HG02798 (cell line): Measurements from ENCODE around the gene DEPDC5.

Source experiments
- ATAC-seq: cut with Tn5 transposase; IDR thresholded peaks from one replicate; pipeline ENCODE4 v1.9.1; 2021; ENCODE audit warnings: mild to moderate bottlenecking; ENCODE audit not compliant: unreplicated experiment, poor library complexity

DEPDC5 gene

DNA sequence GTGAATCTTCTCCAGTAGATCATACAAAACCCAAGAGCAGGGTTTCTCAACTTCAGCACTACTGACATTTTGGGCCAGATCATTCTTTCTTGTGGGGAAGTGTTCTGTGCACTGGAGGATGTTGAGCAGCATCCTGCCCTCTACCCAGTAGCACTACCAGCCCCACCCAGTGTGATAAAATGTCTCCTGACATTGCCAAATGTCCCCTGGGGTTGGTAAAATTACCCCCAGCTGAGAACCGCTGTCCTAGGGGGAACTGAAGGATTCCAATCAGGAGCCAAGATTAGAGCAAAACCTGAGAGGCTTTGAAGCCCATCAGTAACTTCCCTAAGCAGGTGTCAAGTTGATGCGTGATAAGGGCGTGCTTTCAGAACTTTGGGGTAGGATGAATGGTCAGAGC, 129.2 kb downstream of the DEPDC5 start:
- no peak for ATAC-seq

DNA sequence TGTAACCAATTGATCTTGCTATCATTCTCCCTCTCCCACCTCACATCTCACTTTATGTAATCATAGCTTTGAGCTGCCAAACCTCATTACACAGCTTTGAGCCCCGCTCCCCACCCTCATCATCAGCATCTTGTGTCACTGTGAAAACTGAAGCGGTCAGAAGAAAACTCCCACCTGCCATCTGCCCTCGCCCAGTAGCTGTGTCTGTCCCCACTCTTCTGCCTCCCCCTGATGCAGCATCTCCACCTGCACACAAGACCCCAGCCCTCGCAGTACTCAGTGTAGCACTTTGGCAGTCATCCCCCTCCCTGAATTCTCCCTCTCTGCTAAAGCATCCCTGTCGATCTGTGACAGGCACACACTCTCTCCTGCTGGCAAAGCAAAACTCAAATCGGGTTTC, 130.2 kb downstream of the DEPDC5 start:
- no peak for ATAC-seq

- no peak for ATAC-seq
Observed at GRCh38 chr22:31891366-31892079, 137.7 kb downstream of the DEPDC5 start.

GRCh38 chr22:31892080-31892433, 138.2 kb downstream of the DEPDC5 start:
- no peak for ATAC-seq

DNA sequence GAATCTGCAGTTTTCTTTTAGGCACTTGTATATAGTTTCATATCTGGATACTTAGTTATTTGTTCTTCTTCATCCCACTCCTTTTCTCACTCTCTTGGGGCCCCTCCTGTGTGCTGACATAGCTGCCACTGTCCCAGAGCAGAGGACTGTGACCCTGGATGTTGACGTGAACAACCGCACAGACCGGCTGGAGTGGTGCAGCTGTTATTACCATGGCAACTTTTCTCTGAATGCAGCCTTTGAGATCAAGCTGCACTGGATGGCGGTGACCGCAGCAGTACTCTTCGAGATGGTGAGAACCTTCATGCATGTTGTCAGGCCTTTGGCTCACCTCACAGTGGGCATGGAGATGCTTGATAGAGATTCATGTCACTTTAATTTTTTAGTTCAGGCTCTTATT, 139.6 kb downstream of the DEPDC5 start:
- ATAC-seq: no peak

DNA sequence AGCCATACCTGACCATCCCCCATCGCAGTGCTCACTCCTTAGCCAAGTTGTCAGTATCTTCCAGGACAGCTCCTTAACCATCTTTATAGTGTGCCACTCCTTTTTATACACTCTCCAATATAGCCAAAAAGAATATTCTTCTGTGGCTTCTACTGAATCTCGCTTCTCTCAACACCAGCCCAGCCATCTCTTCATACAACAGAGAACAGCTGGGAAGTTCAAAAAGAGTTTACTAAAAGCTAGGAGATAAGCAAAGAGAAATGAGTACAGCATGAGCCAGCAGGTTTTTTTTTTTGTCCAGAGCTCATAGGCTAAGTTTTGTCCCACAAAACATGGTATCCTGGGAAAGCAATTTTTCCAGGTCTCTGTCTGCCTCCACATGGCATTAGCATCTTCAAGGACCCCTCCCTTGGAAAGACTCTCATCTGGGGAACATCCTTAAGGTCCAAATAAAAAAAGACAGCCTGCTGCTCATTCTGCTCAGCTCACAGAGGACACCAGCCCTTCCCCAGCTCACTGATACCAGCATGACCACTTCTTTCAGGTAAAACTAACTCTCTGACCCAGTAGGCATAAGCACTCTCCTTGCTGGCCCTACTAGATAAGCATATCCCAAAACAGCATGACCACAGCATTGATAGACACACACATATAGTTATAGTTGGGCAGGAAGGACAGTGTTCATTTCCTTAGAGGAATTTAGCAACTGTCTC, 141.7 kb downstream of the DEPDC5 start:
- ATAC-seq: no peak

GRCh38 chr22:31896472-31896871, 142.7 kb downstream of the DEPDC5 start:
- ATAC-seq: no peak

DNA sequence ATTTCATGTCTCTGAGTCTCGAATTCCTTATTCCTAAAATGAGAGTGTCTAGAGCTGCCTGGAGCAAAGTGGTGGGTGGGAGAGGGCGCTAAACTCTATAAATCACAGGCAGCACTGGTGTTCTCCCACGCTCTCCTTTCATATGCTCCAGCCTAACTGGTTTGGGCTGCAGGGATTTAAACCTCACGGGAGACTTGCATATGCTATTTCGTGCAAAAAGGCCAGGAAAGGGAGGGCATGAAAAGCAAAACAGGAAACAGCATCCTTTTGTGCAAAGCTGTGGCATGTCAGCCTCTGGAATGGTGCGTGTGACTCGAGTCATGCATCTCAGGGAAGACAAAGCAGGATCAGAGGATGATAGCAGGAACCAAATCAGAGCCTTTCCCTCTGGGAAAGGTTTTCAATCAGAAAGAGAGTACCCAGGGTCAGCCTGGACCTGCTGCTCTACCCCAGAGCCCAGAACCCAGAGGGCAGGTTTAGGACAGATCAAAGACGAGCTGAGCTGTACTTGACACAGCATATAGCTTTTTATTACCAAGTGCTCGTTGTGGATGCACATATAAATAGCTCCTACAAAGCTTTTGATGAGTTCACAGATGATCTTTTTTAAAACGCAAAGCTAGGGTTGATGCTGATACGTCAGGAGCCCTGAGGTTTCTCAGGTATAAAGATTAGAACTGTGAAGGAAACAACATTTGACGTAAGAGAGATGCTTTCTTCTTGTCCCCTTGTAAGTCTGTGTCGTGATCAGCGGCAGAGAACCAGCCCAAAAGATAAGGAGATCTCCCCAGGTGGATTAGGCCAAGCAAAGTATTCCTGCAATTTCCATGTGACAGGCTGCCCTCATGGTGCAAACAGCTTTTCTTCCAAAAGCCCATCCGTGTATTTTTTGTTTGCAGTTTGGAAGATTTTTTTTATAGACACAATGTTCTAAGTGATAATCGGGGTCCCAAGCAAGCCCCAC, 144.3 kb downstream of the DEPDC5 start:
- no peak for ATAC-seq

- ATAC-seq: no peak
Observed at GRCh38 chr22:31898926-31899325, 145.1 kb downstream of the DEPDC5 start.

DNA sequence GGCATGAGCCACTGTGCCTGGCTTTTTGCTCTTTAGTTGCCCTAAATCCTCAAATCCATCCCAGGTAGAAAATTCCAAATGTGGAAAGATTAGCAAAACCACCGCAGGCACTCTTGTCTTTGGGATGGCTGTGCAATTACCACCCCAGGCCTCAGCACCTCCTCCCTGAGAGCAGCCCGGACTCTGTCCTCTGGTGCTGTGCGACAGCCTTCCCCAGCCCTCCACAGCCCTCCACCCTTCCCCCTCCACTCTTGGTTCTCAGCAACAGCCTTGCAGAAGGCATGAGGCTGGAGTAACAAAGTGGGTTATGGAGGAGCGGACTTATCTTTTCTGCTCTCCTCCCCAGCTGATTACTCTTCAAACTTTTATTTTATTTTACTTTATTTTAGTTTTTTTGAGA, 145.8 kb downstream of the DEPDC5 start:
- ATAC-seq: no peak

GRCh38 chr22:31901388-31902137, 147.7 kb downstream of the DEPDC5 start:
- ATAC-seq: no peak

- no peak for ATAC-seq
Observed at GRCh38 chr22:31904651-31905050, 150.8 kb downstream of the DEPDC5 start.

GRCh38 chr22:31905356-31905755, 151.5 kb downstream of the DEPDC5 start:
- ATAC-seq: no peak

GRCh38 chr22:31906086-31906485, 152.3 kb downstream of the DEPDC5 start:
- no peak for ATAC-seq

GRCh38 chr22:31906569-31906968, 152.8 kb downstream of the DEPDC5 start:
- ATAC-seq: no peak

DNA sequence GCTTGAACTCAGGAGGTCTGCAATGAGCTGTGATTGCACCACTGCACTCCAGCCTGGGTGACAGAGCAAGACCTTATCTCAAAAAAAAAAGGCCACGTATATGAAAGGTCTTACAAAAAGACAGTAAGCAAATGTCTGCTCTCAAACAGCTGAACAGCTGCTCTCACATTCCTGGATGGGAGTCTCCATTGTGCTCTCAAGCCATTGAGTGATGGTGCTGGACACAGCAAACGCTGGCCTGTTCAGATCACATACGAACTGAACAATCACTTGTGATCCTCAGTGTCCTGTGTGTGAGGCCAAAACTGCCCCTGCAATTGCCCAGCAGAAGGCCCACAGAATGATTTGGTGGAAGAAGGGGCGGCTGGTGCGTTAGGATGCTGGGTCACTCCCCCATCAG, 156.2 kb downstream of the DEPDC5 start:
- ATAC-seq: no peak

- no peak for ATAC-seq
Observed at GRCh38 chr22:31911565-31912406, 158.0 kb downstream of the DEPDC5 start.

- no peak for ATAC-seq
Observed at GRCh38 chr22:31912407-31912743, 158.6 kb downstream of the DEPDC5 start.

GRCh38 chr22:31915586-31915985, 161.8 kb downstream of the DEPDC5 start:
- no peak for ATAC-seq
